Loucy (cell line): ENCODE measurements around the gene CLDN24.

Source experiments
- CTCF ChIP-seq: fragments of 200-600 bp; sonication (generic); conservative IDR thresholded peaks from 2 replicates; pipeline ENCODE4 v1.5.1; 2014; ENCODE audit warnings: mild to moderate bottlenecking, antibody characterized with exemption, low read length
- EZH2phosphoT487 ChIP-seq: fragments of 200-600 bp; IDR thresholded peaks from 2 replicates; pipeline ENCODE4 v1.6.1; 2018; ENCODE audit warnings: antibody characterized with exemption, mild to moderate bottlenecking, moderate library complexity, borderline replicate concordance

- TF ChIP-seq CTCF: no peak
- TF ChIP-seq EZH2phosphoT487: no peak
Measured at GRCh38 chr4:183291070-183291469, 31.2 kb downstream of the CLDN24 start.
